ENCODE measurements around the gene TSPAN12. TPM values are rescaled to one million over a fixed set of nuclear protein-coding genes. Genes with fewer than 3 reads are reported as not detected.

The TSPAN12 gene
- total RNA-seq, 1 donor from 2014 or later = 16.3 TPM

GRCh38 chr7:120813546-120814252 is 44.2 kb downstream of the TSPAN12 start:
- no peaks in the 10 kb centered on the region for H3K27me3 Mint-ChIP-seq
- no peak for TF ChIP-seq CTCF (conservative IDR thresholded peaks at IDR 0.05)
- peaks cover 24% of the 10 kb centered on the region for H3K36me3 Mint-ChIP-seq
- peaks cover 8% of the 10 kb centered on the region for H3K4me1 Mint-ChIP-seq (ENCODE audit: unreplicated experiment)
- no peak for DNase-seq (ENCODE audit: extremely low spot score, unreplicated experiment)
- H3K9me3 Mint-ChIP-seq = no peaks in the 10 kb centered on the region
- H3K4me3 Mint-ChIP-seq = no peak overlapping the region
- H3K27ac Mint-ChIP-seq = no peak overlapping the region

- no peak for DNase-seq (ENCODE audit: extremely low spot score, unreplicated experiment)
- H3K36me3 Mint-ChIP-seq = peaks cover 24% of the 10 kb centered on the region
- peaks cover 8% of the 10 kb centered on the region for H3K4me1 Mint-ChIP-seq (ENCODE audit: unreplicated experiment)
- H3K9me3 Mint-ChIP-seq = no peaks in the 10 kb centered on the region
- H3K27me3 Mint-ChIP-seq = no peaks in the 10 kb centered on the region
- H3K27ac Mint-ChIP-seq = no peak overlapping the region
- no peak overlapping the region for H3K4me3 Mint-ChIP-seq
- no peak for TF ChIP-seq CTCF (conservative IDR thresholded peaks at IDR 0.05)
These were observed 44.9 kb downstream of the TSPAN12 start for GRCh38 chr7:120813089-120813488.

- no peaks in the 10 kb centered on the region for H3K27me3 Mint-ChIP-seq
- H3K27ac Mint-ChIP-seq = no peak overlapping the region
- no peak overlapping the region for H3K4me3 Mint-ChIP-seq
- H3K4me1 Mint-ChIP-seq (ENCODE audit: unreplicated experiment) = peaks cover 18% of the 10 kb centered on the region
- TF ChIP-seq CTCF (conservative IDR thresholded peaks at IDR 0.05) = no peak
- peaks cover 16% of the 10 kb centered on the region for H3K36me3 Mint-ChIP-seq
- no peak for DNase-seq (ENCODE audit: extremely low spot score, unreplicated experiment)
- no peaks in the 10 kb centered on the region for H3K9me3 Mint-ChIP-seq
These were observed 48.7 kb downstream of the TSPAN12 start for GRCh38 chr7:120809260-120809659.

GRCh38 chr7:120807390-120807789 is 50.6 kb downstream of the TSPAN12 start:
- Mint-ChIP-seq H3K9me3 (no peaks in the 10 kb centered on the region), H3K36me3 (peaks cover 15% of the 10 kb centered on the region), H3K27me3 (no peaks in the 10 kb centered on the region), H3K4me1 (ENCODE audit: unreplicated experiment) (peaks cover 11% of the 10 kb centered on the region), H3K4me3 (no peak overlapping the region), H3K27ac (no peak overlapping the region)
- no peak for TF ChIP-seq CTCF (conservative IDR thresholded peaks at IDR 0.05)
- DNase-seq (ENCODE audit: extremely low spot score, unreplicated experiment) = no peak

- H3K27me3 Mint-ChIP-seq = no peaks in the 10 kb centered on the region
- no peak for DNase-seq (ENCODE audit: extremely low spot score, unreplicated experiment)
- H3K4me3 Mint-ChIP-seq = no peak overlapping the region
- H3K27ac Mint-ChIP-seq = no peak overlapping the region
- peaks cover 15% of the 10 kb centered on the region for H3K36me3 Mint-ChIP-seq
- no peaks in the 10 kb centered on the region for H3K9me3 Mint-ChIP-seq
- no peak for TF ChIP-seq CTCF (conservative IDR thresholded peaks at IDR 0.05)
- H3K4me1 Mint-ChIP-seq (ENCODE audit: unreplicated experiment) = peaks cover 11% of the 10 kb centered on the region
These were observed 51.3 kb downstream of the TSPAN12 start for GRCh38 chr7:120806669-120807068.
